Right renal cortex interstitium (tissue), 3 donors: ENCODE data around the gene KCNA5. TPM values are rescaled to one million over a fixed set of nuclear protein-coding genes. Genes with fewer than 3 reads are reported as not detected.

Experiments used
- polyA plus RNA-seq, 3 donors: library from polyadenylated mRNA; unstranded; fragments of 120-200 nt; gene quantifications; one replicate each; pipeline ENCODE4 v1.2.1, GENCODE V29; 2013; ENCODE audit not compliant: insufficient read length in 3 of 3

KCNA5 gene
- polyA plus RNA-seq, 3 donors: 1.8 to 2.5 (median 2.2) TPM

Other genes with a start within 250 kb of the KCNA5 start
- gene KCNA1, start 134.0 kb upstream of the KCNA5 start, polyA plus RNA-seq: under 1 TPM; 0.07 to 0.17 (median 0.12) TPM